Adrenal gland (tissue), 5 donors: Measurements from ENCODE around the gene CEP72.
"Not testable (repeated sequence)": the region's sequence is repeated elsewhere in the genome, so short reads cannot be mapped to it uniquely, and the experiment has no call there.

Experiments
- CTCF ChIP-seq, 6 experiments: fragments of 450-650 bp in 4 of 6; fragments of 200-600 bp in 2 of 6; sonication (generic) in 1 of 6; IDR thresholded peaks; 1 replicate in 5 of 6; 2 replicates in 1 of 6; pipeline versions ENCODE4 v1.5.1 to v1.8.0; 2016 to 2021; ENCODE audit warnings: antibody characterized with exemption in 6 of 6, mild to moderate bottlenecking in 2 of 6, moderate library complexity in 1 of 6
- POLR2A ChIP-seq, 2 donors: fragments of 450-650 bp; IDR thresholded peaks; one replicate each; pipeline ENCODE4 v1.6.1; 2017; ENCODE audit warnings: antibody characterized with exemption in 2 of 2, mild to moderate bottlenecking in 2 of 2, moderate library complexity in 1 of 2
- donor health status: DM: no; HTN: no; CAD: no.

- TF ChIP-seq POLR2A, CTCF (IDR thresholded peaks at IDR 0.05): not testable (repeated sequence)
Measured at GRCh38 chr5:686172-686523, 74.0 kb downstream of the CEP72 start.
